ENCODE measurements around the gene ESPN.
A peak's percentile ranks its signal among the peaks of the same experiment; 100 is the strongest.

ESPN gene

DNA sequence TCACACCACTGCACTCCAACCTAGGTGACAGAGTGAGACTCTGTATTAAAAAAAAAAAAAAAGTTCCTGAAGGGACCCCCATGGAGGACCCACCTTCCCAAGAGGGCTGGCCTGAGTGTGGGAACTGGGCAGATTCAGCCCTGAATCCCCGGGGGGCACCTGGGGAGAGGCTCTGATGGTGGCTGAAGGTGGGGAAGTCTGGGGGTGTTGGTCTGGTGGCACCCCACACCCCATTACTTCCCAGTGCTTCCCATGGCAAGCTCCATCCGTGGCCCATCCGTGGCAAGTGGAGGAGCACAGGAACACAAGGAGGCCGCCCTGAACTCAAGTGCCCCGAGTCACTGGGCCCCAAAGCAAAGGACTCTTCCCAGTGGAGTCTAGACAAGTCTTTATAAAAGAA lies 42.2 kb downstream of the ESPN start:
- DNase-seq: no peak

DNA sequence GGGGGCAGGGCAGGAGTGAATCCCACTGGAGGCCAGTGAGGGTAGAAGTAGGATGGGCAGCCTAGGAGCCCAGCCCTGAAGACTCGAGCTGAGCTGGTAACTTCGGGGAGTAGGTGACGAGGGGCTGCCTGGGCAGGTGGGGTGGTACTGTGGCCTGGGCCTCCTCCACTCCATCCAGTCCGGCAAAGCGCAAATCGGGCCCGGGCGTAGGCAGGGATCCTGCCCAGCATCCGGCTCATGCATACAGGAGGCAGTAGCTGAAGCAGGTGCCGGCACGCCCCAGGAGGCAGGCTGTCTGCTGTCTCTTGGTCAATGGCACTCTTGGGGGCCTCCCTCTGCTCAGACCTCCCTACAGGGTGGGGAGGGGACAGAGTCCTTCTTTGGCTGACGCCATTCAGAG lies 42.6 kb downstream of the ESPN start:
- no peak for DNase-seq

DNA sequence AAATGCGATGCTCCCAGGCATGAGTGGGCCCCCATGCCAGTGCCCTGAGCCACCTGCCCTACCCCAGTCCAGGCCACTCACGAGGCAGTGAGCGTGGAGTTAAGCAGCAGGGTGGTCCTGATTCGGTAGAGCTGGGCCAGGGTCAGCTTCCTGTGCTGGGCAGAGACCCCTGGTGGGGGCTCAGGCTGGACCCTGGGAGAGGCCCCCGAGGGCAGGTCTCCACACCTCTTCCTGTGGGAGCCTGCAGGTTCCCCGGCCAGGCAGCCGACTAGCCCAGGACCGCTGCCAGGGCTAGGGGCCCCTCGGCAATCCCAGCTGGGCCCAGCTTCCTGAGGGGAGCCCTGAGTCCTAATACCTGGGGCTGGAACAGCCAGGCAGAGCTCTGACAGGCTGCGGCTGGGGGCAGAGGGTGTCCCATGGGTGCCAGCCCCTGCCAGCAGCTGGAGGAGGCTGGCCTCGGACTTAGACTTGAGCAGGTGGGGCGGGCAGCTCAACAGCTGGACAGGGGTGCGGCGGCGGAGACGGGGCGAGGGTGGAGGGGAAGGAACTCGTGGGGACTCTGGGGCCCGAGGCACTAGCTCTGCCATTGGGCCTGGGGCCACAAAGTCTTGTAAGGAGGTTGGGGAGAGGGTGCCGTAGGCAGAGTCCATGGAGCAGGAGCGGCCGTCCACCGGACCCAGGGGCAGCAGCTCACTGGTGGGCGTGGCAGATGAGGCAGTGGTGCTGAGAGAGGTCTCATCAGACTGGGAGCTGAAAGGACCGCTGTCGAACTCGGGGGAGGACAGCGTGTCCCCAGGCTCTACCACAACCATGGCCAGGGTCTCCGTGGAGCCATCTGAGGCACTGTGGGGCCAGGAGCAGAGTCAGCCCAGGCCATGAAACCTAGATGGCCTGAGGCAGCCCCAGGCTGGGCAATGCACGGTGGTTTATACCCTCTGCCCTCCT lies 43.4 kb downstream of the ESPN start:
- no peak for DNase-seq

DNA sequence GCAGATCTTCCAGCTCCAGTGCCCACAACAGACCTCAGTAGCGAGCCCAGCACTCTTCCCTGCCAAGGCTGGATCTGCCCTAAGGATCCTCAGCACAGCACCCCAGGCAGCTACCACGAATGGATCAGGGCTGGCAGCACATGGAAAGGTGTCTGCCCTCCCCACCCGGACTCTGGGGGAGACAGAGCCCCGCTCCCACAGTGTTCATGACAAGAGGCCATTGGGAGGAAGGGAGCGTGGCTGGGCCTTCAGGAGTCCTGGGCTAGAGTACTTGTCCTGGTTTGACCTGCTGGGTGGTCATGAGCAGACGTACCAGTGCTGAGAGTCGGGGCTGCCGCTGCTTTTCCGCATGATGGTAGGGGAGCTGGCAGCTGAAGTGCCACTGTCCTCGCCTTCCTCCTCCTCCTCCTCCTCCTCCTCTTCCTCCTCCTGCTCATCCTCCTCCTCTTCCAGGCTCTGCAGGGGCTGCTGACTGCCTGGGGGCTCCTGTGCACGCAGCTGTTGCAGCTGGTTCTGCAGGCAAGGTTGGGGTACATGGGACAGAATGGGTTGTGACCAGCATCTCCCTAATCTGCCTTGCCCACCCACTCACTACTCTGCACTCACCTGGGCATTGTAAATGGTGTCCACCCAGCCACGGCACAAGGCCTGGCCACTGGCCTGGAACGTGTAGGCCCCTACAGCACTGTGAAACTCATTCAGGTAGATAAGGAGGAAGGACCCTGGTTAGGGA lies 44.3 kb downstream of the ESPN start:
- no peak for DNase-seq

DNA sequence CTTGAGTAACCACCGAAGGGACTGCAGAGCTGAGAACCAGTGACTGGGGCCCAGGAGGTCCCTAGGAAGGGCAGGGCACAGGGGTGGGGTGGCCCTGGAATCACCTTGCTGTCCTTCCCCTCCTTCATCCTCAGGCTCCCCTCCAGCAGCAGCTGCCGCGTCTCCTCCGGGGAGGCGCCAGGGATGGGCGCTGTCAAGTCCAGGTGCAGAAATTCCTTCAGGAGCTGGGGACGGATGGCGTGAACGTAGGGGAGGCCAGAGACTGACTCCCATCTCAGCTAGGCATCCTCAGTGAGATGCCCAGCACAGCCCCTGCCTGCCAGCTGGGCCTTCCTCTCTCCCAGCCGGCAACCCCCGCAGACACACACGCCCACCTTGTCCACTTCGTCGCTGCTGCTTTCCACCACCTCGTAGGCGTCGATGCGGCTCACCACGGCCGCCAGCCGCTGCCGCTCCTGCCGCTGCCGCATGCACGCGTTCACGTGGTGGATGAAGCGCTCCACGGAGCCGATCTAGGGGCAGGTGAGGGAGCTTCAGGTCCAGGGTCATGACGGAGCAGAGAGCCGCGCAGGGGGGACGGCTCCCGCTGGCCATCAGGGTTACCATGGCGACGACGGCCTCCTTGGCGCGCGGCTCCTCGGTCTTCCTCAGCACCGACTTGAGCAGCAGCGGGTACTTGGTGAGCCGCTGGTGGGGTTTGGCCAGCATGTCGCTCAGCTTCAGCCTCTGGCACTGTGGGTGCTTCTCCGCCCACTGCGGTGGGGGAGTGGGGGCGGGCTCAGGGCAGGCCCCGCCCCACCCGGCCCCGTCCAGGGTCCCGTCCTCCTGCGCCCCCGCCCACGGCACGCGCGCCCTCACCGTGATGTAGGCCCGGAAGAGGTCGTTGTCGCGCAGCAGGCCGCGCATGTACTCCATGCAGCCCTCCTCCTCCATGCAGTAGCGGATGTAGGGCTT lies 45.8 kb downstream of the ESPN start:
- DNase-seq: no peak

DNA sequence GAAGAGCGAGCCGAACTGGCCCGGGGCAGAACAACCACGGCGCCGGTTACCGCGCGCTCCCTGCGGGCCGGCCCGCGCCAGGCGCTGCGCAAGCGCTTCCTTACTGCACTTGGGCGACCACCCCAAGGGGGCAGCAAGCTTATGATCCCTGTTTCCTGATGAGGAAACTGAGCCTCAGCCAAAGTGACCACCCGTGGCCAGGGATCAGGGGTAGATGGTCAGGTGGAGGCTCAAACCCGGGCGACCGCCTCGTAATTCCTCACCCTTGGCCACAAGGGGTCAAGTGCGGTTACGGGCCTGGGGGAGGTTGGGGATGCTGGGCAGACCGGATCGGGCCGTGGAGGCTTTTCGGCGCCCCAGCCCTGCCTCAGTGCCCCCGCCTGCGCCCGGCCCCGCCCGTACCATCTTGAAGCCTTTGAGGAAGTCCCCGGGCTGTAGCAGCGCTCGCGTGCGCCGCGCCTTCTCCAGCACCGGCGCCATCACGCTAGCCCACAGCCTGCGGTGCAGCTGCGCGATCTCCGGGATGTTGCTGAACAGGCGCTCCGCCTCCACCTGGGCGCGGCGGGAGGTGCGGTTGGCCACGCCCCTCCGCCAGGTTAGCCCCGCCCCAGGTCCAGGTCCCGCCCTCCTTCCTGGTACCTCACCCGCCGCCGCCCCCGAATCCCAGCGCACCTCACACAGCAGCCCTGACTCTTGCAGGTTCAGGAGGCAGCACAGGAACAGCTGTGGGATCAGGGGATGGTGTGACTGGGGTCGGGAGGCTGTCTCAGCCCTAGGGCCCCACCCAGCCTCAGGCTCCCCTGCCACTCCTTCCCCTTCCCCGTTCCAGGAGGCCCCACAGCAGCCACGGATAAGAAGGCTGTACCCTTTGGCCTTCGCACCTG lies 46.8 kb downstream of the ESPN start:
- no peak for DNase-seq

DNA sequence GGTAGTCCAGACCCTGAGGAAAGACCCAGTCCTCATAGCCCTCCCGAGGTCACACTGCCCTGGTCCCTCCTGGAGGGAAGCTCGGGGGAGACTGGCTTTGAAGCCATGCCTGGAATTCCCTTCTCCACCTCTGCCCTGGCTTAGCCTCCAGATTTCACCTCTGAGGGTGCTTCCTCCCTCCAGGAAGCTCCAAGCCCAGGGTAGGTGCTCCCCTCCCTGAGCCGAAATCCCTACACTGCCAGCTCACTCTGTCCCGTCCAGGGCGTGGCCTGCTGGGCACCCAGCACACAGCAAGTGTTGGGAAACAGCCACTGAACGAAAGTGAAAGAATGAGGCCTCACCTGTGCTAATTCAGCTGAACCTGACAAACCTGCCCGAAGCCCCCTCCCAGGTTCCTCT lies 47.4 kb downstream of the ESPN start:
- no peak for DNase-seq

DNA sequence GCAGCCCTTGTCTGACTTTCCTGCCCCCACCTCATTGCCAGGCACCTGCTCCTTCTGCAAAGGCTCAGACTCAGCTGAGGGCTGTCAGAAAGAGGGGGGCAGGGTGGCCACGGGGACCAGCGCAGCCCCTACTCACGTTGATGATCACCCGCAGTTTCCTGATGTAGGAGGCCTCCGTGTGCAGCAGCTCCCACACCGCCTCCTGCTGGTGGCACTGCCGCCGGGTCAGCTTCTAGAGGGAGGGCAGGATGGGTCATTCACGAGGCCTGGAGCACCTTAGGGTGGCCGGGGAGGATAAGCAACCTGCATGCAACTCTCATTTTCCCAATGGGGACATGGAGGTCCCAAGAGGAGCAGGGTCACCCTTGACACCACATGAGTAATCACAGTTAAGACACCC lies 47.8 kb downstream of the ESPN start:
- DNase-seq: no peak

DNA sequence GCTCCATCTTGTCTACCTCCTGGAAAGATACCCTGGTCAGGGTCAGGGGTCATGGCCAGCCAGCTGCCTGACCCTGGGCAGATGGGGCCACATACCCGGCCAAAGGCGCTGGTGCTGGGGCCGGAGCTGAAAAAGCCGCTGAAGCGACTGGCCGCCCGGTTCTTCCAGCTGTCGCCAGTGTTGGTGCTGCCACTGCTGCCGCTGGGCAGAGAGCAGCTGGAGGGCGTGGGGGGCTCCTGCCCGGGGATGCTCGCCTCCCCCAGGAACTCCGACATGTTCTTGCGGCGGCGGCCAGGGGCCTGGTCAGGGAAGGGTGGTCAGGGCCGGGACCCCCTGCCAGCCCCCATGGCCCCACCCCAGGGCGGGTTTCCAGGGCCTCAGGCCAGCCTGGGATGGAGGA lies 48.6 kb downstream of the ESPN start:
- DNase-seq: no peak

DNA sequence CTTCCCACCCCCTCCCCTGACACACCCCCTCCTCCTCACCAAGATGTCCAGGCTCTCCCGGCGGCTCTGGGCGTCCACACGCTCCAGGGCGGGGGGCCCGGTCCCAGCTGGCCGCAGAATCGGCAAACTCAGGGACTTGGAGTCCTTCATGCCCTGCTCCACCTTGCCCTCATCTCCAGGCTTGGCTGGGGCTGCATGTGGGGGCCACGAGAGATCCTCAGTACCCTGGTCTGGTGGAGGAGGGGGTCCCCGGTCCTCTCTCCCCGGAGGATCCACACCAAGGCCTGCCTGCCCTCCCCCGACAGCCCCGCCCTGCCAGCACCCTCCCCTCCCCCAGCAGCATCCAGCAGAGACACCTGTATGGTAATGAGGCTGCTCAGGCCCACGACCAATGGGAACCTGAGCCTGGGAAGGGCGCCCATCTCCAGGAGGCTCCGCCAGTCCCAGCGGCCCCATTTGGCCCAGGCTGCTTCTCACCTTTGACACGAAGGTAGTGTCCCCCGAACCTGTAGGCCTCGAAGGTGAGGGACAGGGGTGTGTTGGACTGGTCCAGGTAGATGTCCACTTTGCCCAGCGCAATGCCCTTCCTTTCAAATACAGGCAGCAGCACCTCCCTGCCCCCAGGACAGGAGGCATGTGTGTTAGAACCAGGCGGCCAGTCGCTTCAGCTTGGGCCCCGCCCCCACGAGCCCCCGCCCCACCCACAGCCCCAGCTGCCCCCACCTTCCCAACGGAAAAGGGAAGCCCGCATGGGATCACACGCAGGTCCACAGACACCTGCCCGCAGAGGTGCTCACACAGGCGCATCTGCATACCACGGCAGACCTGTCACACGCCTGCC lies 49.6 kb downstream of the ESPN start:
- no peak for DNase-seq

DNA sequence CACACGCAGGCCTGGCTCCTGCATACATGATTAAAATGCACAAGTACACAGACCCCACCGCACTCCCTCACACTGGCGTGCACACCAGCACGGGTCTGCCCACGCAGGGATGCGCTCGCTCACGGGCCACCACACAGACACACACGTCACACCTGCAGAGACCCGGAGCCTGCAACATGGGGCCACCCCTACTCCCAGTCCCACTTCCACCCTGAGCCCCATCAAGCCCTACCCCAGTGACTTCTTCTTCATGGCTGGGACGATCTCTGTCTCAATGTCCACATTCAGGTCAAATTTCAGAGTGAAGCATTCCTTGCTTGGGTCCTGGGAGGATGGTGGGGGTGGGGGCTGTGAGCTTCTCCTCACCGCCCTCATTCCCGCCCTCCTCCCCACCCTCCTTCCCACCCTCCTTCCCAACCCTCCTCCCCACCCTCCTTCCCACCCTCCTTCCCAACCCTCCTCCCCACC lies 50.3 kb downstream of the ESPN start:
- DNase-seq: no peak

DNA sequence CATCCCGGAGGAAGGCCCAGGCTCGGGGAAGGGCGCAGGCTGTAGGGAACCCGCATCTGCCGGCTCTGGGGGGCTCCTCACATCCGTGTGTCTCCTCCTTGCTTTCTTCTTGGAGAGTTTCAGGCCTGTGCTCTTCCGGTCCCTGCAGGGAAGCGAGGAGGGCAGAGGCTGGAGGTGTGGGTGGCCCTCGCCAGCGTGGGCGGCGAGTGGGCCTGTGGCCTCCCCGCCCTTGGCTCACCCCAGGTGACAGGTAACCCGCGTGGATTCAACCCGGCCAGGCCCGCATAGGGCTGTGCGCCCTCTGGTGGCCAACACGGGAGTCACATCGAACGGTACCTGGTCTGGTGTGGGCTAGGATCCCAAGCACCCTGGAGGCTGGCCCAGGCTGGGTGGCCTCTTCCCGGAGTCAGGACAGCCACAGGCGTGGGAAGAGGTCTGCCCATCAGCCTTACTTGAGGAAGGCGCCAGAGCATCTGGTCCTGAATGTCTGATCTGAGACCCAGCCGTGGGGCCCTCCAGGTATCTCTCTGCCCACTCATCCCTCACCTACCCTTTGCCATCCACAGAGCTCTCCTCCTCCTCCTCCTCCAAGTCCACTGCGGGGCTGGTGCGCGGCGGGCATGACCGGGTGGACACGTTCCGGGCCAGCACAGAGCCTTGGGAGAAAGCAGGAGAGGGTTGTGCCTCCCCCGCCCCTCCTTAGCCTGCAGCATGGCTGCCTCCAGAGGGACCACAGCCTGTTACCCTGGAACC lies 51.0 kb downstream of the ESPN start:
- DNase-seq: peak; percentile 32 to 62

DNA sequence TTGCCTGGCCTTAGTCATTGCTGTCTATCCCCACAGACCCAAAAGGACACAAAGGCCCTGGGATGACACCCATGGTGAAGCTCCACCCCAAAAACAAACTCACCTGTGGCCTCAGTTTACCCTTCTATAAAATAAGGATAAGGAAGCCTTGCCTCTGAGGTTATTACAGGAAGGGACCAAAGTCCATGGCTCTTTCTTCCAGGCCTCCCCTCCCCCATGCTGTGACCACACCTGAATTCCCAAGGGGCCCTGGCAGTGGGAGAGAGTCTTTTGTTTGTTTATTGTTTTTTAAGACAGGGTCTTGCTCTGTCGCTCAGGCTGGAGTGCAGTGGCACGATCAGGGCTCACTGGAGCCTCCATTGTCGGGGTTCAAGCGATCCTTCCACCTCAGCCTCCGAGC lies 51.9 kb downstream of the ESPN start:
- DNase-seq: no peak

DNA sequence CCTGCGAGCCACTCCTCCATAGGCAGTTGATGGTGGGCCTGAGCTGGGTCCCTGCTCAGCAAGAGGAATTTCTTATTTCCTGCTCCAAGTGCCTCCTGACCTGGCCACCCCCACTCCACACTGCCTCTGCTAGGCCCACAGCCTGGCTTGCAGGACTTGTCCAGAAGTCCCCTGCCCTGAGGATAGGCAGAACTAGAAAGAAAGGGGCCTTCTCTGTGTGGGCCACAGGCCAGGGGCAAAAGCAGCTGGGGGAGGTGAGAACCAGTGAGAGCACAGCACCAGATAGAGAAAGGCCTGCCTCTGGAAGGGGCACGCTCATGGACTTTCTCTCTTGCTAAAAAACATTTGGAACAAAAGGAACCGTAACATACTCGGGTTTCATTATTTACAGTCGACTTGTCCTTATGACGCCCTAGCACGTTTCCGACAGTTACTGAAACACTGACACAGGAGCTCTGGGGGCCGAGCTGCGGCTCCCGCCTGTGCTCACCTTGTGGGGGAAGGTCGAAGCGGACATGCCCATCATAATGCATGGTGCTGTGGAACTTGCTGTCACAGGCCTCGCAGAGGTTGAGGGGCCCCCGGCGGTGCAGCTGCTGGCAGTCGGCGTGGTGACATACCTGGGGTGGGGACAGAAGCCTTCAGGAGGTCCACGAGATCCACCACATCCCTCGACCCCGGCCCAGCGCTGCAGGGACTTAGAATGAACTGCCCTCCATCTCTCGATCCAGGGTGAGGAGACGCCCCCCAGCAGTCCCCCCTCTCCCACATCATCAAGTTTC lies 52.7 kb downstream of the ESPN start:
- no peak for DNase-seq

DNA sequence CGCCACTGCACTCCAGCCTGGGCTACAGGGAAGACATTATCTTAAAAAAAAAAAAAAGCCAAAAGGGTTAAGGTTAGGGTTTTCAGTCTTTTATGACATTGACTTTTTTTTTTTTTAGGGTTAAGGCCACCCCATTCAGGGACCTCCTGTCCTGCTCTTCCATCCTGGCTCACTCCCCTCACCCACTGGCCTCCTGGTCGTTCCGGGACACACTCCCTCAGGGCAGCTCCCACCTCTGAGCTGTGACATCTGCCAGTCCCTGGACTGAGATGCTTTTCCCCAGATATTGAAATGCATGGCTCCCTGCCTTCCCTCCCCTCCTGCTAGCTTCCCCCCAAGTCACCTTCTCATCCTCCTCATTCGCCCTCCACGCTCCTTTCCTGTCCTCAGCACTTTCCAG lies 57.2 kb downstream of the ESPN start:
- no peak for DNase-seq

DNA sequence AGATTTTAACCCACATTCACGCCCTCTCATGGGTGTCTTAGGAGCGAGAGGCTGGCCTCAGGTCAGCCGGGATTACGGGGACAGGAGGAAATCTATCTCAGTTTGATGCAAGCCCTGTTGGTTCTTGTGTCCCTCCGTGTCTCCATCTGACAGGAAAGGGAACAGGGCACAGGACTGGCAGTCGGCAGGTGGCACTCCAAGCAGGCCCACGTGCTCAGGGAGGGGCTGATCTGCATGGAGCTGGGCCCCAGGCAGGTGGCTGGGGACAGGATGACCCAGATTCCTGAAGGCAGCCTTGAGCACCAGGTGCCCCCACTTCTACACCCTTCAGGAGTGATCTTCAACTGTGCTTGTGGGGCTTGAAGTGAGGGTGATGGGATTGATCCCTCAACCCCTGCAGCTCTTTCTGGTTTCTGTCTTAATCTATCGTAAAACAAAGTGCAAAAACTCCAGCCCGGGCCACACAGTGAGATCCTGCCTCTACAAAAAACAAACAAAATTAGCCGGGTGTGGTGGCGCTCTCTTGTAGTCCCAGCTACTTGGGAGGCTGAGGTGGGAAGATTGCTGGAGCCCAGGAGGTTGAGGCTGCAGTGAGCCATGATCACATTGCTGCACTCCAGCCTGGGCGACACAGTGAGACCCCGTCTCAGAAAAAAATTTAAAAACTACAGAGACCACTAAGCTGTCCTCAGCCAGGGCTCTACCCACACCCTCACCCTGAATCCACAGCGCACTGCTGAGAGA lies 58.6 kb downstream of the ESPN start:
- DNase-seq: no peak

DNA sequence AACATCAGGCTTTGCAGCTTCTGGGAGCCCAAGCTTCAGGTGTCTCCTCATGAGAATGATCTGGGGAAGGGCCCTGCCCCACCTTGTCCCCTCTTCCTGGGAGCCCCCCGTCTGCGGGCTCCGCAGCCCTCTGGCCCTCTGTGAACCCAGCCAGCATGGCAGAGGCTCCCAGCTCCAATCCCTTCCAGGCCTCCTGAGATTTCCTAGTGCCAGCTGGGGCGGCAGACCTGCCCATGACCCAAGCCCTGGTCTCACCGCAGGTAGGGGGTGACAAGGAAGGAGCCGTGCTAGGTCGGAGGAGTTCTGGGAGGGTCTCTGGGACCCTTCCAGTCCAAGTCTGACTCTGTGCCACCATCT lies 59.2 kb downstream of the ESPN start:
- DNase-seq: no peak

DNA sequence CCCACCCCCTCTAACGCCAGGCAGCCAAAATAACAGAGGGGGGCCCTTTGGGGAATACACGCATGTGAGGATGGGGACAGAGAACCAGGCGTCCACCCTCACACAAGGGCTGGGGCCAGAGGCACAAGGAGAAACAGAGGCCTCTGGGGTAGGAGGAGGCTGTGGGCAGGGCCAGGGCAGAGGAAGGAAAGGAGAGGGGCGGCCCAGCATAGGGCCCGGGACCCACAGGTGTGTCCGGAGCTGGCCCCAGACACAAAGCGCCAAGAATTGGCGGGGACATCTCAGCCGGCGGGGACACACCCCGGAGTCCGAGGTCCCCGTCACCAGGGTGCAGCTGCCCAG lies 60.2 kb downstream of the ESPN start:
- DNase-seq: no peak

All from NCI-H446 (cell line).